OCI-LY1 (cell line): ENCODE data around the gene DYNC1I1.

Experiments
- EZH2 ChIP-seq: fragments of 200-600 bp; sonication (generic), shearing (Covaris generic); IDR thresholded peaks from 2 replicates; pipeline ENCODE4 v1.8.0; 2017; ENCODE audit warnings: borderline replicate concordance, mixed run types, mild to moderate bottlenecking, antibody characterized with exemption, low read length, moderate library complexity, mixed read lengths
- TF ChIP-seq, protein P1 (sequence below): fragments of 200-600 bp; sonication (generic), shearing (Covaris generic); IDR thresholded peaks from 2 replicates; pipeline ENCODE4 v1.5.1; 2017; ENCODE audit warnings: mild to moderate bottlenecking, antibody characterized with exemption, low read length, moderate library complexity, mixed read lengths

DNA sequence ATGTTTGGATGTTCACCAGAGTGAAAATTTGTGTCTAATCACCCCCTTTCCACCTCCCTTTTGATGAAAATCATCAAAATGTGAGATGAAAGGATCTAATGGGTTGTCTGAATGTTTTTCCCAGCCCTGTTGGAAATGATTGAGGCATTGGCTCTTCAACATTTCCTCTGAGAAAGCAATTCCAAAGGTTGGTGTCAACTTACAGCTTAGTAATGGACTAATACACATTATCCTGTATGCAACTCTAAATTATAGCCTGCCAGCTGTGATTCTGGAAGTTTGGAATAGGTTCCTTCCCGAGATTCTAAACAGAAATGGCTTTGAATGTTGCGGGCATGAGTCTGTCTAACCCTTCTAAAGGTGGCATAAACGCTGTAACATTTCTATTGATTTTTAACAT is 152.9 kb downstream of the DYNC1I1 start:
- TF ChIP-seq, protein P1, sequence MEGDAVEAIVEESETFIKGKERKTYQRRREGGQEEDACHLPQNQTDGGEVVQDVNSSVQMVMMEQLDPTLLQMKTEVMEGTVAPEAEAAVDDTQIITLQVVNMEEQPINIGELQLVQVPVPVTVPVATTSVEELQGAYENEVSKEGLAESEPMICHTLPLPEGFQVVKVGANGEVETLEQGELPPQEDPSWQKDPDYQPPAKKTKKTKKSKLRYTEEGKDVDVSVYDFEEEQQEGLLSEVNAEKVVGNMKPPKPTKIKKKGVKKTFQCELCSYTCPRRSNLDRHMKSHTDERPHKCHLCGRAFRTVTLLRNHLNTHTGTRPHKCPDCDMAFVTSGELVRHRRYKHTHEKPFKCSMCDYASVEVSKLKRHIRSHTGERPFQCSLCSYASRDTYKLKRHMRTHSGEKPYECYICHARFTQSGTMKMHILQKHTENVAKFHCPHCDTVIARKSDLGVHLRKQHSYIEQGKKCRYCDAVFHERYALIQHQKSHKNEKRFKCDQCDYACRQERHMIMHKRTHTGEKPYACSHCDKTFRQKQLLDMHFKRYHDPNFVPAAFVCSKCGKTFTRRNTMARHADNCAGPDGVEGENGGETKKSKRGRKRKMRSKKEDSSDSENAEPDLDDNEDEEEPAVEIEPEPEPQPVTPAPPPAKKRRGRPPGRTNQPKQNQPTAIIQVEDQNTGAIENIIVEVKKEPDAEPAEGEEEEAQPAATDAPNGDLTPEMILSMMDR: no peak
- no peak for TF ChIP-seq EZH2
